ENCODE data around the gene LEPROT. TPM values are rescaled to one million over a fixed set of nuclear protein-coding genes. Genes with fewer than 3 reads are reported as not detected.

Gene LEPROT
- total and polyA plus RNA-seq, 2 experiments from 2014 or later: 66.9 to 171 TPM

DNA sequence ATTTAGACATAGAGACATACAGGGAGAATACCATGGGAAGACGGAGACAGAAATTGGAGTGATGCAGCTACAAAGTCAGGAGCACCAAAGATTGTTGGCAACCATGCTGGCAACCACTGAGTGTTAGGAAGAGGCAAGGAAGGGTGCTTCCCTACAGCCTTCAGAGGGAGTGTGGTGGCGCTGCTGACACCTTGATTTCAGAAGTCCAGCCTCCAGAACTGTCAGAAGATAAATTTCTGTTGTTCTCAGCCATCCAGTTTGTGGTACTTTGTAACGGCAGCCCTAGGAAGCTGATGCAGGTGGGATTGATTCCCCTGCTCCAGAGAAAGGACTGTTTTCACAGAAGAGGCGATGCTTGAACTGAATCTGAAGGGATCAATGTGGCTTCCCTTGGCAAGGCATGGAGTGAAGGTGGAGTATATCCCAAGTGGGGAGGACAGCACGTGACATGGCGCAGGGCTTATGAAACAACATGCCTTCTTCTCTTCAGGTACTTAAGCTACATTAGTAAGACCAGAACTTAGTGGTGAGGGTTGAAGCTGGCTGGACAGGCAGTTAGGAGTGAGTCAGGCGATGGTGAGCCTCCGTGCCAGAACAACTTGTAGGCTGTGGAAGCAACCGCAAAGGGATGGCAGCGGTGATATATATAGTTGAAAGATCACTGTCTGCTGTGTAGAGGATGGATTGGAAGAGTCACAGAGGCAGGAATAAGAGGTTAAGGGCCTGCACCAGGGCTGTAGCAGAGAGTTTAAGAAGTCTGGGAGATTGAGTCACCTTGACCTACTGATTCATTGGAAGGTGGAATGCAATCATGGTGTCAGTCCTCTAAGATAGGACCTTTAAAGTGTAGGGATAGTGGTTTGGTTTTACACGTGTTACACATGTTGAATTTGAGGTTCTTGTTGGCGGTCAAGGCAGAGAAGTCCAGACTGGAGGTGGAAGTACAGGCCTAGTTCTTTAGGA lies 2.1 kb downstream of the LEPROT start:
- H3K27me3 ChIP-seq (replicated peaks; ENCODE audit: insufficient read depth): no peaks in the 10 kb centered on the region
- 84 to 87% methylated on average over 12 of the region's 12 CpGs for WGBS, 2 experiments (ENCODE audit: low coverage in 1 of 2, low lambda C conversion rate in 2 of 2, missing lambda C conversion rate in 2 of 2)
- peak overlapping the region; percentile 92 for H3K4me2 ChIP-seq (ENCODE audit: unreplicated experiment)
- peaks cover 49% of the 10 kb centered on the region for H3K4me1 ChIP-seq (ENCODE audit: insufficient read depth)
- no peaks in the 10 kb centered on the region for H3K9me3 ChIP-seq (ENCODE audit: low read depth)
- peaks cover 74% of the 10 kb centered on the region for H3F3A ChIP-seq (ENCODE audit: insufficient read depth)
- H4K20me1 ChIP-seq (ENCODE audit: insufficient read depth): no peaks in the 10 kb centered on the region
- peak overlapping the region; percentile 91 for H3K9ac ChIP-seq
- peaks cover 12% of the 10 kb centered on the region; the same call in 1 of the 2 replicates for H3K36me3 ChIP-seq (ENCODE audit: low read depth)
- peak overlapping the region; percentile 87 for H3K27ac ChIP-seq
- H3K9me2 ChIP-seq (ENCODE audit: insufficient read depth): no peaks in the 10 kb centered on the region
- H3K4me3 ChIP-seq: peak overlapping the region; percentile 89
- H3K79me2 ChIP-seq (ENCODE audit: insufficient read depth): peaks cover 50% of the 10 kb centered on the region
- no peak overlapping the region for H2AFZ ChIP-seq
- peak; percentile 59 for DNase-seq
- in situ Hi-C loops (cut with MboI): no loop called here
- TF ChIP-seq EZH2phosphoT487 (IDR thresholded peaks at IDR 0.05; ENCODE audit: insufficient read depth, low read depth) (no peak), EZH2 (IDR thresholded peaks at IDR 0.05; ENCODE audit: insufficient read depth, poor library complexity, severe bottlenecking) (no peak)

DNA sequence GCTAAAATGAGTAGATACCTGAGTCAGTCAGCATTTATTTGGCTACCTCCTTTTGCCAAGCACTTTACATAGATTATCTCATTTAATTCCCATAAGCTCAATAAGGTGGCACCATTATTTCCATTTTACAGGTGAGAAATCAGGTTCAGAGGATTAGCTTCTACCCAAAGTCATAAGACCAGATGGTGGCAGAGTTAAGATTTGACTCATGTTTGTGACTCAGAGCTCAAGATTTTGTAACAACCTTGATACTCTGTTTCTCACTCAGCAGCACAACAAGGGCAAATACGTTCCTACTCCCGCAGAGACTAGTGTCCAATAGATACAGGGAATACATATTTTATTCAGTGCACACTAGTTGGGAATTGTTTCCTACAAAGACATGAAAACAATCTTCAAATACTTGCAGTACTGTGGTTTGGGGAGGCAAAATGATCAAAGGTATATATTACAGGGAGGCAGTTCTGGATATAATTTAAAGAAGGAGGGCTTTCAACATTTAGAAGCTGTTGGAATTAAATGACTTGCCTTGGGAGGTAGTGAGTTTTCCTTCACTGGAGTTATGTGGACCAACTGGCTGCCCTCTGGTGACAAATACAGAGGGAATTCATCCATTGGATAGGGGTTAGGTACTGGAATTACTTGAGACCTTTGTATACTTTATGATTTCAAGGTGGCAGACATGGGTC lies 3.6 kb downstream of the LEPROT start:
- Histone ChIP-seq H3K36me3 (ENCODE audit: low read depth) (peaks cover 21% of the 10 kb centered on the region), H2AFZ (no peak overlapping the region), H3K4me3 (no peak overlapping the region), H3K27me3 (replicated peaks; ENCODE audit: insufficient read depth) (no peaks in the 10 kb centered on the region), H3K4me1 (ENCODE audit: insufficient read depth) (peaks cover 49% of the 10 kb centered on the region), H3K79me2 (ENCODE audit: insufficient read depth) (peaks cover 64% of the 10 kb centered on the region), H3K9ac (peak overlapping the region; percentile 32), H4K20me1 (ENCODE audit: insufficient read depth) (no peaks in the 10 kb centered on the region), H3K9me2 (ENCODE audit: insufficient read depth) (no peaks in the 10 kb centered on the region), H3K4me2 (ENCODE audit: unreplicated experiment) (peak overlapping the region; percentile 61), H3K9me3 (ENCODE audit: low read depth) (no peaks in the 10 kb centered on the region), H3F3A (ENCODE audit: insufficient read depth) (peaks cover 68% of the 10 kb centered on the region), H3K27ac (peak overlapping the region; percentile 87)
- in situ Hi-C loops (cut with MboI): no loop called here
- no peak for TF ChIP-seq EZH2 (IDR thresholded peaks at IDR 0.05; ENCODE audit: insufficient read depth, poor library complexity, severe bottlenecking)
- TF ChIP-seq EZH2phosphoT487 (IDR thresholded peaks at IDR 0.05; ENCODE audit: insufficient read depth, low read depth): no peak
- DNase-seq: peak; percentile 92
- 19 to 27% methylated on average over 2 of the region's 2 CpGs for WGBS, 2 experiments (ENCODE audit: low coverage in 1 of 2, low lambda C conversion rate in 2 of 2, missing lambda C conversion rate in 2 of 2)

DNA sequence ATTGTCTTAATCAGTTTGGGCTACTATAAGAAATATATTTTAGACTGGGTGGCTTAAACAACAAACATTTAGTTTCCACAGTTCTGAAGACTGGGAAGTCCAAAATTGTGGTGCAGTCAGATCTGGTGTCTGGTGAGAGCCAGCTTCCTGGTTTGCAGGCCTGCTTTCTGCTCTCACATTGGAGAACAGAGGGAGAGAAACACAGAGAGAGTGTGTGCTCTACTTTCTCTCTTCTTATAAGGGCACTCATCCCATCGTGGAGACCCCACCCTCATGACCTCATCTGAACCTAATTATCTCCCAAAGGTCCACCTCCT lies 4.1 kb downstream of the LEPROT start:
- no peaks in the 10 kb centered on the region for H4K20me1 ChIP-seq (ENCODE audit: insufficient read depth)
- H3F3A ChIP-seq (ENCODE audit: insufficient read depth): peaks cover 66% of the 10 kb centered on the region
- peak overlapping the region; percentile 32 for H3K9ac ChIP-seq
- TF ChIP-seq EZH2 (IDR thresholded peaks at IDR 0.05; ENCODE audit: insufficient read depth, poor library complexity, severe bottlenecking): no peak
- no peak for TF ChIP-seq EZH2phosphoT487 (IDR thresholded peaks at IDR 0.05; ENCODE audit: insufficient read depth, low read depth)
- H3K27ac ChIP-seq: peak overlapping the region; percentile 87
- H3K4me3 ChIP-seq: no peak overlapping the region
- WGBS, 2 experiments (ENCODE audit: low coverage in 1 of 2, low lambda C conversion rate in 2 of 2, missing lambda C conversion rate in 2 of 2): 71 to 94% methylated on average over 1 of the region's 1 CpG
- H3K4me2 ChIP-seq (ENCODE audit: unreplicated experiment): peak overlapping the region; percentile 61
- in situ Hi-C loops (cut with MboI): no loop called here
- H3K79me2 ChIP-seq (ENCODE audit: insufficient read depth): peaks cover 69% of the 10 kb centered on the region
- no peak for DNase-seq
- no peaks in the 10 kb centered on the region for H3K9me3 ChIP-seq (ENCODE audit: low read depth)
- H3K36me3 ChIP-seq (ENCODE audit: low read depth): peaks cover 21% of the 10 kb centered on the region
- H3K27me3 ChIP-seq (replicated peaks; ENCODE audit: insufficient read depth): no peaks in the 10 kb centered on the region
- no peak overlapping the region for H2AFZ ChIP-seq
- H3K4me1 ChIP-seq (ENCODE audit: insufficient read depth): peaks cover 48% of the 10 kb centered on the region
- H3K9me2 ChIP-seq (ENCODE audit: insufficient read depth): no peaks in the 10 kb centered on the region

DNA sequence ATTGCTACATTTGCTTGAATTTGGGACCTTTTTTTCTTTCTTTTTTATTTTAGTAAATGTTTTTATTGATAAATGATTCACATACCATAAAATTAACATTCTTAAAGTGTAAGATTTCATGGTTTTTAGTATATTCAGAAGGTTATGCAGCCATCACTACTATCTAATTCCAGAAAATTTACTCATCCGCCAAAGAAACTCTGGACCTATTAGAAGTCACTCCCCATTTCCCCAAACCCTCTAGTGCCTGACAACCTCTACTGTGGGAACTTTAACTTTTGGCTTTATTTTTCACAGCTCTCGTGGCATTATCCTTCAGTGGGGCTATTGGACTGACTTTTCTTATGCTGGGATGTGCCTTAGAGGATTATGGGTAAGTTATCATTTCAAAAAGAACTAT lies 4.5 kb downstream of the LEPROT start:
- Histone ChIP-seq H3K4me3 (no peak overlapping the region), H3K4me1 (ENCODE audit: insufficient read depth) (peaks cover 51% of the 10 kb centered on the region), H3K27me3 (replicated peaks; ENCODE audit: insufficient read depth) (no peaks in the 10 kb centered on the region), H3F3A (ENCODE audit: insufficient read depth) (peaks cover 64% of the 10 kb centered on the region), H3K9me2 (ENCODE audit: insufficient read depth) (no peaks in the 10 kb centered on the region), H3K9me3 (ENCODE audit: low read depth) (no peaks in the 10 kb centered on the region), H2AFZ (no peak overlapping the region), H4K20me1 (ENCODE audit: insufficient read depth) (no peaks in the 10 kb centered on the region), H3K79me2 (ENCODE audit: insufficient read depth) (peaks cover 69% of the 10 kb centered on the region), H3K9ac (no peak overlapping the region), H3K4me2 (ENCODE audit: unreplicated experiment) (peak overlapping the region; percentile 61), H3K36me3 (ENCODE audit: low read depth) (peaks cover 21% of the 10 kb centered on the region), H3K27ac (peak overlapping the region; percentile 87)
- WGBS, 2 experiments (ENCODE audit: low coverage in 1 of 2, low lambda C conversion rate in 2 of 2, missing lambda C conversion rate in 2 of 2): 96 to 98% methylated on average over 2 of the region's 2 CpGs
- peak; percentile 7 for DNase-seq
- in situ Hi-C loops (cut with MboI): no loop called here
- TF ChIP-seq EZH2 (IDR thresholded peaks at IDR 0.05; ENCODE audit: insufficient read depth, poor library complexity, severe bottlenecking) (no peak), EZH2phosphoT487 (IDR thresholded peaks at IDR 0.05; ENCODE audit: insufficient read depth, low read depth) (no peak)

All from GM23248 (cell line).